T-helper 1 cell (primary cell): ENCODE measurements around the gene STK32B.
"Not testable (repeated sequence)": the region's sequence is repeated elsewhere in the genome, so short reads cannot be mapped to it uniquely, and the experiment has no call there.

Source experiments
- DNase-seq, 5 donors: peaks; one replicate each; pipeline ENCODE4 v3.0.0-alpha.2; 2012 to 2020

The STK32B gene

DNA sequence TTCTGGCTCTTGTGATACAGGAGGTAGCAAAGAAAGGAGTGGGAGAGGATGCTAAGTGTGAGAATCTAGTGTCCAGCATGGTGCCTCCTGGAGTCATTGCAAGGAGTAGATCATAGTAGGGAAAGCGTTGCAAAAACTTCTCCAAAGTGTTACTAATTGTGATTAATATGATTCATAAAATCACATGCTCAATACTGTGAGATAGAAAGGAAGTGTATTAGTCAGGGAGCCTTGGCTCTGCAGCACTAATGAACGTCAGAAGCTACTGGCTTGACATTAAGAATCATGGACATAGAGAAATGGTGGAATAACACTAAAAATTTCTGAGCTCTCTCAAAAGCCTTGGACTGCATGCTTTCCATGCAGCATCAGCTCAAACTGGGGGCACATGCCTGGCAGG is 358.0 kb downstream of the STK32B start:
- DNase-seq: no peak

DNA sequence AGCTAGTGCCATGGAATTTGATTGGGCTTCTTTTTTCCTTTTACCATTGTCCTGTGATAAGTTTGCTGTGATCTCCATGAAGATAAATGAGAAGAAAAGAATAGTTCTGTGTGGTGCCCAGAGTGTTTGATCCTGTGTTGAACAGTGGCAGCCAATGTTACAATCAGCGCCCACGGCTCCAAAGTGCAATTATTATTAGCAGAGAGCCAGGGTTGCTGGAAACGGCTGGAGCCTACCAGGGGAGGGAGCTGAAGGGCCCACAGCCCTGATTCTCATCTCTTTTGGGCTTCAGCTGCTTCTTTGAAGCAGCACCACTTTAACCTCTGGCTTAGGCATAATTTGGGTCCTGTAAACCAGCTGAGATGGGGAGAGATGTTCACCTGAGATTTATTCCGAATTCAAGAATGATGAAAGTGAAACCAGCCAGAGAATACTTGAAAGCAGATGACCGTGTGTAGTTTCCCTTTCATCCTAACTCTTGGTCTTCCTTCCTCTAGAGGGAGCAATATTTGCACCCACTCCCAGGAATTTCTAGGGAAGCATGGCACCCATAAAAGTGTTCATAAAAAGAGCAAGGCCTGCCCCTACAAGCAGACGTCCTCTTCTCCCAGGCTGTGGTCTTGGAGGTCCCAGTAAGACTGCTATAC is 358.8 kb downstream of the STK32B start:
- no peak for DNase-seq

DNA sequence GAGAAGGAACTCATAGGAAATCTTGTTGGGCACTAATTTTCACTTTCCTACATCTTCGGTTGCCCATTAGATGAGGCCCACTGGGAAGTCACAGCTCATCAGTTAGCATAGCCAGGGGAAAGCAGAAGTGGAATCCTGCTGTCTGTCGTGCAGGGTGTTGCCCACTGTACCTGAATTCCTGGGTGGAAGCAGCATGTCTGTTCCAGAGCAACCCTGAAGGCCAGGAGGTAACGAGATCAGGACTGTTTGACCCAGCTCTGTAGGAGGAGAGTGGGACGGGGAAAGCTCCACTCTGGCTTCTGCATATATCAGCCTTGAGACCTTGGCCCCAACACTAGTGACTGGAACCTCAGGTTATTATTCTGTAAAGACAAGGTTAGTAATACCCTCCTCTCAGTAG is 361.0 kb downstream of the STK32B start:
- DNase-seq: no peak

DNA sequence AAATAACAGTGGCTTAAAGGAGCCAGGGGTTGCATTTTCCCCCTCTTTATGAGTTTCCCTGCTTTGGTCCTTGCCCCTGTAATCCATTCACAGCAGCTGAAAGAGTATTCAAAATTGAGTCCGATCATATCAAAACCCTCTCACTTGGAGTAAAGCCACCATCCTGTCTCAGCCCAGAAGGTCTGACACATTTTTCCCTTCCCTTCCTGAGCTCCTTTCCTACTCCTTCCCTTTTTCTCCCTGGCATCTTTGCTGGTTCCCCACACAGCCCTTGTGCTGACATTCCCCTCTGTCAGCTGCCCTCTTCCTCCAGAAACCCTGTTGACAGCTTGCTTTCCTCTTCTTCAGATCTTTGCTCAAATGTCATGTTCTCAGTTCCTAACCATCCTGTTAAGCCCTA is 361.5 kb downstream of the STK32B start:
- DNase-seq: no peak

DNA sequence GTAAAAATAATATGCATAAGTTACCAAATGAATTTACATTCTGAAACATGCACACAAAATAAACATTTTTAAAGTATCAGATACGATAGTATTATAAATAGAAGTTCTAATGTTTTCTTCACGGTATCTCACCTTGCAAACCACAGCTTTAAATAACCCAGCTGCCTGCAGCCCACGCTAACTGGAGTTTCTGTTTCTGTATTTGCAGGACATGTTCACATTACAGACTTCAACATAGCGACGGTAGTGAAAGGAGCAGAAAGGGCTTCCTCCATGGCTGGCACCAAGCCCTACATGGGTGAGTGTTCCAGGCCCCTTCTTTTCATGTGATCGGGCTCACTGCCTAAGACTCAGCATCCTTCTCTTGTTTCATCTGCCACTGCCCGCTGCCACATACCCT is 365.4 kb downstream of the STK32B start:
- no peak for DNase-seq

DNA sequence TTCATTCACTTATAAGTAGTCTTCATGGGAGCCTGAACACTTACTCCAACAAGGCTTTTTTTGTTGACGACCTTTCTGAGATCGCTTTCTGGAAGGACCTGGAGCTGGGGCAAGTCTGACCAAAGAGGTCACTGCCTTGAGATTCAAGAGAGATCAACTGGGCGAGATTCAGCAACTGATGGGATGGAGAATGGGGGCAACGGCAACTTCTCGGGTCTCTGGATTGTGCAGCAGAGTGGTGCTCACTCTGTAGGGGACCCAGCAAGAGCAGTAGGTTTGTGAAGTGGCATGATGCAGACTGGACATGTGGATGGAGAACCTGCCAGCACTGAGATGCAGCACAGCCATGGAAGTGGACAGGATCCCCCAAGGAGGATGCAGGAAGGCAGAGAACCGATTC is 369.0 kb downstream of the STK32B start:
- no peak for DNase-seq

DNA sequence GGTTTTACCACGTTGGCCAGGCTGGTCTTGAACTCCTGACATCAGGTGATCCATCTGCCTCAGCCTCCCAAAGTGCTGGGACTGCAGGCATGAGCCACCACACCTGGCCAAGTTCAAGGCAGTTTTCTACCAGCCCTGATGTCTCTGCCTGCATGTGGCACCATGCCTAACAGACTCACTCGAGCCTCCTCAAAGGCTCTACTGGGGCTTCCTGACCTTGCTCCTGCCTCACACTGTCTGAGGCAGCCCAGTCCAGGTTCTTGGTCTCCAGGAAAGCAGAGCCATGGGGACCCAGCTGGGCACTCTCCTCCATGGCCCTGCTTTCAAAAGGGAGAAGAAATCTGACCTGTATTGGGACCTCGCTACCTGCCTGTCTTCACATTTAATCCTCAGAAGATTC is 370.1 kb downstream of the STK32B start:
- DNase-seq: no peak

DNA sequence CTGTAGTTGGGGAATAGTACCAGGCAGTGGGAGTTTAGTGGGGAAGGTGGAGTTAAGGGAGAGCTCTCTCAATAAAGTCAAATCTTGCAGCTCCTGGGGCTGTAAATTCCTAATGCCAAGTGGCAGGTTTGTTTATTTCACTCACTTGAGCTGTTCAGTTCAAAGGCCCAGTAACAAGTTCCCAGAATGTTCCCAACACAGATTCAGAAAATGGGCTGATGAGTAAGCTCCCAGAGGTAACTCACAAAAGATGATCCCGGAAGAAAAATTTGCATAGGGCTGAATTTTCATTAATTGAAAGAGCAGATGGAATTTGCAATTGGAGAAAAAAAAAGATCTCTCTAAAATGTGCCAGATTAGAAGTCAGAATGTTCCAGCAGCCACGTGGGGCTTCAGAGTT is 370.9 kb downstream of the STK32B start:
- no peak for DNase-seq

DNA sequence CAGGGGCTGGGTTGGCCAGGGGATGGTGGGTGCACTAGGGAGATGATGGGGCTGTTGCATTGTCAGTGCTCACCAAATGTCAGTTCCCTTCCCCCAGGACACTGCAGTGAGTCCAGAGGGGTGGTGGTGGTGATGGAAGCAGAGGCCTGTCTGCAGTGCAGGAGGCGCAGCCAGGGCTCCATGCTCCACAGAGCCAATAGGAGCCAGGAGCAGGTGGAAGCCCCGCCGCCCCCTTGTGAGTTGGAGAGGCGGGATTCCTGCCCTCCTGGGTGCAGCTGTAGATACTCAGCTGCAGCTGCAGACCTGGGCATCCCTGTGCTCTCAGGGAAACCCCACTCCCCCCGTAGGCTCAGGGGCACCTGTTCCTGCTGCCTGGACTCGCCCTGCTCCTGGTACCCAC is 372.4 kb downstream of the STK32B start:
- DNase-seq: no peak

DNA sequence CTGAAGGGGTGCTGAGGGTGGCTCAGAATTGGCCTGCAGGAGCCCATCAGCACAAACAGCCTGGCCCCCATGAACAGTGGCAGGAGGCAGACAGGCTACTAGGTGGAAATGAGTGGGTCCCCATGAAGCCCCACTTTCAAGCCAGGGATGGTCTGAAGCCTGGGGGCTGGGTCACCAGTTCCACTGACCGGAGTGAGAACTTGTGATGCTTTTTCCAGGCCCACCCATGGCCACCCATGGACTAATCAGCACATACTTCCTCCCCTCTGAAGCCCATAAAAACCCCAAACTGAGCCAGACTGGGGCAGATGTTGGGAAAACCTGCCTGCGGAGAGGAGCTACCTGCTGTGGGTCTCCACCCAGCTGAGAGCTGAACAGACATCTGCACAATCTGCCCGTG is 372.9 kb downstream of the STK32B start:
- DNase-seq: no peak

DNA sequence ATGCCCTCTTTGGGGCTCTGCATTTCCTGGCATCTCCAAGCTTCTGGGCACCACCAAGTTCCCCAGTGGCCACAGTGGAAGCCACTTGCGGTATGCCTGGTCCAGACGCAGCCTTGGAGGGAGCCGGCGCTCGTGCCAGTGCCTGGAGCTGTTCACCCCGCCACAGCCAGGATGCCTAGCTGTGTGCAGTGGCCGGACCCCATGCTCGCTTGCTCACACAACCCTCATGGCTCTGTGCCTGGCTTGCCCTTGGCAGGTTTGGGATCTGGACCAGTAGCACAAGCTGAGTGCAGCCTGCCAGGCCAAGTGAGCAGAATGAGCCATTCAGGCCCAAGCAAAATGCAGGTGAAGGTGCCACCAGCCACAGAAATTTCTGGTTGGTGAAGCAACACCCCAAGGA is 373.6 kb downstream of the STK32B start:
- DNase-seq: no peak

DNA sequence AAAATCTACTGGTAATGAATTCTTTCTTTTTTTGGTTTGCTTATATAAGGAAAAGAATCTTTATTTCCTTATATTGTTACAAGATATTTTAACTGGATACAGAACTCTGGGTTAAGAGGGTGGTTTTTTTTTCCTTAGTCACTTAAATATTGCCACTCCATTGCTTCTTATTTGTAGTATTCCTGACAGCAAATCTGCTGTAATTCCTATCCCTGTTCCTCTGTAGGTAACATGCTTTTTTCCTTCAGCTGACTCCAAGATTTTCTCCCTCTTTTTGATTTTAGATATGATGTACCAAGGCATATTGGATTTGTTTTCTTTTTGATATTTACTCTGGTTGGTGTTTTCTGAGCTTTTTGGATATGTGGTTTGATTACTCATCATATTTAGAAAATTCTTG is 378.5 kb downstream of the STK32B start:
- no peak for DNase-seq

DNA sequence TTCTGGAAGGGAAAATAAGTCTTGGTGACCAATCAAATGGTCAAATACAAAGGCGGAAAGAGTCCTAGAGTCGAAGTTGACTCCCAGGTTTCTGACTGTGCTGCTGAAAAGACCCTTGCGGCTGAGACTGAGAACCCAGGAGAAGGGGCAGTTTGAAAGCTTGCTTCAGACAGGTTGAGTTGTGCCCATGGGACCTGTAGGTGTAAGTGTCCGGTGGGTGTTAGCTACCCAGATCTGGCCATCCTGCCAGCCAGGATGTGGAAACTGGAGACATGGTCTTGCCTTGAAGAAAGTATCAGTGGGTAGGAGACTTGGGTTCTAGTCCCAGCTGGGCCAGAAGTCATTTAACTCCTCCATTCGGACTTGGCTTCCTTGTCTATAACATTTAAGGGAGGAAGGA is 381.9 kb downstream of the STK32B start:
- no peak for DNase-seq

DNA sequence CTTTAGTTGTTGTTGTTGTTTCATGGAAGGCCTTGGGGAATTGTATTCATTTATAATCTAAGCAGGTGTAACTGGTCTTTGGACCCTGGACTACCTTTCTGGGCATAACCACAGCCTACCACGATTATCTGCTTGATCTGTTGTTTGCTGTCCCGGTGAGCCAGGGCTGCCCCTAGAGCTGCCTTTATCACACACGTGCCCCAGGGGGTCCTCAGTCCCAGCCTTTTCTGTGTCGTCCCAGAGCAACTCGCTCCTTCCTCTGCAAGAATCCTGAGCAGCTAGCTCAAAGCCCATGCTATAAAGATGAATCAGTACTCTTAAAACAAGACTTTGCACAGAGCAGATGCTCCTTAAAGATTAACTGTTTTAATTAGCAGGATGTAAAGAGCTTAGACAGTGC is 383.9 kb downstream of the STK32B start:
- no peak for DNase-seq

DNA sequence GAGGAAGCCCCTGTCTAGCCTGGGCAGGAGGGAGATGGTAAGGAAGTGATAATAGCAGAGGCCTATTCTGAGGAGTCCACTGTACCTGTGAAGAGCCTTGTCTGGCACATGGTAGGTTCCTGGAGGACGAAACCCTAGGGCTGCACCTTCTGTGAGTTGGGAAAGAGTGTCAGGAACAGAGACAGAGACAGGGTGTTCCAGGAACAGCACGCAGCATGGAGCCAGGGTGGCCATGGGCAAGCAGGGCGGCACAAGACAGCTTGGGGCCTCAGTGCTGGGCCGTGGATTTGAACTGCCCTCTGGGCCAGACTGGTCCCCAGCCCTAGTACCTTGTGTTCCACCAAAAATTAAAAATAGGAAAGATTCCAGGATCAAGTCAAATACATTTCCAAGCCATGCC is 384.5 kb downstream of the STK32B start:
- DNase-seq: no peak

DNA sequence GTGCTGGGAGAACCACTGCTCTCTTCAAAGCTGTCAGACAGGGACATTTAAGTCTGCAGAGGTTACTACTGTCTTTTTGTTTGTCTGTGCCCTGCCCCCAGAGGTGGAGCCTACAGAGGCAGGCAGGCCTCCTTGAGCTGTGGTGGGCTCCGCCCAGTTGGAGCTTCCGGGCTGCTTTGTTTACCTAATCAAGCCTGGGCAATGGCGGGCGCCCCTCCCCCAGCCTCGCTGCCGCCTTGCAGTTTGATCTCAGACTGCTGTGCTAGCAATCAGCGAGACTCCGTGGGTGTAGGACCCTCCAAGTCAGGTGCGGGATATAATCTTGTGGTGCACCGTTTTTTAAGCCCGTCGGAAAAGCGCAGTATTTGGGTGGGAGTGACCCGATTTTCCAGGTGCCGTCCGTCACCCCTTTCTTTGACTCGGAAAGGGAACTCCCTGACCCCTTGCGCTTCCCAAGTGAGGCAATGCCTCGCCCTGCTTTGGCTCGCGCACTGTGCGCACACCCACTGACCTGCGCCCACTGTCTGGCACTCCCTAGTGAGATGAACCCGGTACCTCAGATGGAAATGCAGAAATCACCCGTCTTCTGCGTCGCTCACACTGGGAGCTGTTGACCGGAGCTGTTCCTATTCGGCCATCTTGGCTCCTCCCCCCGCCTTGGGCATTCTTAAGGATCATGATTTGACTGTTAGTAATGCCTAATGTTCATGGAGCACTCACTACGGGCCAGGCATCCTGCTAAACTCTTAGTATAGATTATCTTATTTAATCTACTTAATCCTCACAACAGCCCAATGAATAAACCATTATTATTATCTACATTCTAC is 392.9 kb downstream of the STK32B start:
- not testable (repeated sequence) for DNase-seq

DNA sequence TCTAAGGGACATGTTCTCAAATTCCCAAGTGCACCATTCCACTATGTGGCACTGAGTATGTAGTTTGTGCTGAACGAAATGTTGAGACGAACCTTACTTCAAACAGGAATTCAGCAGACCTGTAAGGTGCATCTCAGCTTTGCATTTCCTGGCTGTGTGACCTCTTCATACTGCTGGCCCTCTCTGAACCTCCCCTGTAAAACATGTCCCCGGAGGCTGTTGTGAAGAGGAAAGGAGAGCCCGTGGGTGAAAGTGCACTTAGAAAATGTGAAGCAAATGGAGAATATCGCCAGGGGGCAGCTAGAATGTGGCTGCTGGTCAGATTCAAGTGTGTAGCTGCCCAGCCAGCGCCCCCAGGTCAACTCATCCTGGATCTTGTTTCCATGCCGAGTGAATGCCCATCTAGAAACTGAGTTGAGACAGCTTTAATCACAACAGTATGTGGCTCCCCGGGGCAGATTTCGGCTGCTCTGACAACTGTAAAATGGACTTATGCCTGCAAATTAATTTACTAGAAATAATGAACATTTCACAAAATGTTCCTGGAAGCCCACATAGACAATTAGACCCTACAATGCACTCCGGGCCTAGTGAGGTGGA is 393.7 kb downstream of the STK32B start:
- no peak for DNase-seq

DNA sequence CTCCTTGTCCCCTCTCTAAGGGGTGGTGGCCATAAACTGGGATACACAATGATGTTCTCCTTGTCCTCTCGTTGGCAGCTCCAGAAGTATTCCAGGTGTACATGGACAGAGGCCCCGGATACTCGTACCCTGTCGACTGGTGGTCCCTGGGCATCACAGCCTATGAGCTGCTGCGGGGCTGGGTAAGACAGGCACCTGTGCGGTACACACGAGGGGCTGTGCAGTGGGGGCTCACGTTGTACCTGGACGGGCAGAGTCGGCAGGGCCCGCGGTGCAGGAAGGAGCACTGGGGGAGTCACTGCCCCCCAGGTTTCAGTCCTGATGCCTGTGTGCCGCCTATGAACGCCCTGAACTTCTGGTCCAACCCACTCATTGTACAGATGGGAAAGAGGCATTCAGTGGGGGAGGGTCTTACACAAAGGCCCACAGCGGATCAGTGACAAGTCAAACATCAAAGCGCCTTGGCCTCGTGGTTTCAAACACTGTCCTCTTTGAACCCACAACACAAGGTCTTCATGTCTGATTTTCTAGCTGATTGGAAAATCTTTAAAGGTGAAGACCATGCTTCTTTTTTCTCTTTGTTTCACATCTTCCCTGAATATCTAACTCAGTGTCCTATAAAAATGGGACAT is 395.4 kb downstream of the STK32B start:
- no peak for DNase-seq

DNA sequence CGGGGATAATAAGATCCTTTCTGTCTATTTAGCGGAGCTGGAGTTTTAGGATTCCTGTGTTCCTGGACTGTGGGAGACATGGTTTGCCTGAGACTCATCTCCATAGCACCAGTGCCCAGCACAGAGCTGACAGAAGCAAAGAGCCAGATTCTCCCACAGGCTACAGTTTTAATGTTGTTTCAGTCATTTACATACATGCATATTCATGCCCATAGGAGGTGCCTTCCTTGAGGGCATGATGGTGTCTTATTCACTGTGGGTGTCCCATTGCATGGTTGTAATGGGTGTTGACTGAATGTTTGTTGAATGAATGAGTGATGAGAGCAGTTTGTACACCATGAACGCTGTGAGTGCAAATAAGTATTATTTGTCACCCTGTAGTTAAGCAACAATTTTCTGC is 396.5 kb downstream of the STK32B start:
- no peak for DNase-seq

DNA sequence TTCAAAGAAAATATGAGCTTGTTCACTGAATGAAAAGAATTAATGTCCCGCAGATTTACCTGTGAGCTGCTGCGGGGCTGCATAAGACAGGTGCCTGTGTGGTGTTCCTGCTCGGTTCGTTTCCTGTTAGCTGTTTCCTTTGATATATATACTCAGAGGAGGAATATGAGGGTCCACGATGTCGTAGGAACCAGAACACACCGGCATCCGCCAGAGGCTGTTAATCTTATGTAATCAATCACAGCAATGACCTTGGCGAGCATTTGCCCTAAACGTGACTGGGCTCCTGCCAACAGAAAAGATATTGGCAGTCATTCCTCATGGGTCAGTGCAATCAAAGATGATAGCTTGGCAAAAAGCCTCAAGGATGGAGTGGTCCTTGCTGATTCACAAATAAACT is 396.9 kb downstream of the STK32B start:
- no peak for DNase-seq

DNA sequence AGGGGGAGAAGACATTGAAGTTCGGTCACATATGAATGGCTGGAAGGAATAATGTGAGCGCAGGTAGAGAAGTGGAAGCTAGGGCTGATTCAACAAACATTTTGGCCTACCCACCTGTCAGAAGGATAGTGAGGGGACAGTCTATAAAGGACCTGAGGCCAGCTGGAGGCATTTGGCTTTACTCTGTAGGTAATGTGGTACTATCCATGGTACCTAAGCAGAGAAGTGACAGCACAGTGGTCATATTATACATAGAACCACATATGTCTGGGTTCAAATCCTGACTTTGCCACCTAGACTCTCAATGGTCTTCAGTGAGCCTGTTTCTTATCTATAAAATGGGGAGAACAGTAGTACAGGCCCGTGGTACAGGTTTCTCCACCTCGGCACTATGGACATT is 400.0 kb downstream of the STK32B start:
- no peak for DNase-seq

DNA sequence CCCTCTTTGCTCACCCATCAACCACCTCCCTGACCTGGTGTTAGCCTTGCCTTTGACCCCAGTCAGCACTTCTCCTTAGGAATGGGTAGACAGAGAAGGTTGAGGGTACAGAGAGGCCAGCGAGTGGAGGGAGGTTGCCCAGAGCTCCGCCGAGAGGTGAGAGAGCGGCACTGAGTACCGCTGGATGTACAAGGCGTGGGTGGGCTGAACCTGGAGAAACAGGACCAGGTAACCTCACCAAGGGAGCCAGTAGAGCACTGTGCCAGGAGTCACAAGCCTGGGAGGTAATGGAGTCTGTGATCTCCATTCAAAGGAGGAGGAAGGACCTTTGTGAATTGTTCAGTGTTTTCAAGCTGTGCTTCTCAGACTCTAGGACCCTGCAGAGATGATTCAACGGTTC is 400.9 kb downstream of the STK32B start:
- no peak for DNase-seq

DNA sequence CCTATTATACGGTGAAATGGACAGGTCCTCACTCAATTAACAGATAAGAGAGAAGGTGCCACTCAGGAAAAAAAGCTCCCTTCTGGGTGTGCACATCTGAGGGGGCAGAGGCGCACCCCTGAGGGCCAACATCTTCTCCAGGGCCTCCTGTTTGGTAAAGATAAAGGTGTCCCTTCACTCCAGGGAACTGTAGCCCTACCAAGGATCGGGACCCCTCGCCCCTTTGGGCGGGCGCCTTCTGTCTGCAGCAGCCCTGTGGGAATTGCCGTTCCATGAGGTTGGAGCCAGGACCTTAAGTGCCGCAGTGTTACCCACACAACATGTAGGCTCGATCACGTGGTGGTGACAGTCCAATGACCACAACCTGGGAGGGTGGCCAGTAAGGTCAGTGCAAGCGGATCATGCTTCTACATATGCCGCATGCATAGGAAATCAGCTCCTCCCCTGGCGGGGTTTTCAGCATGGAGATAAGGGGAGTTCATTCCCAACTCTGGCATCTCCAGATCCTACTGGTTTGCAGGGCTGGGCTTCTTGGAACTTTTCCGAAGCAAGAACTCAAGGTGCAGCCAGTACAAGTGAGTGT is 403.8 kb downstream of the STK32B start:
- no peak for DNase-seq
